Measurements from ENCODE around the gene POU6F1.

DNA sequence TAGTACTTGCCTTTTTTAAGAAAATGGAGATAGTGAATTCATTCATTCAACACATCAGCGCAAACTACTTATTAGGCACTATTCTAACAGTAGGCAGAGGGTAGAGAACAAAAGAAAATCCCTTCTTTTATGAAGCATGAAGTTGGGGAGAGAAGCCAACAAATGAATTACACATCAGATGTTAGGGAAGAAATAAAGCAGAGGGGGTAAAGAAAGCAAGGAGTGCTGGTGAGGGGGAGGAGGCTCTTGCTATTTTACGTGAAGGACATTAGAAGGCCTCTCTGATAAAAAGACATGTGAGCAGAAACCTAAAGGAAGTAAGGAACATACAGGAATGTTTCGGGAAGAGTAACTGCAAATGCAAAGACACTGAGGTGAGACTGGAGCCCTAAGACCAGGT lies 67.1 kb downstream of the POU6F1 start:
- TF ChIP-seq EZH2 (IDR thresholded peaks at IDR 0.05; ENCODE audit: insufficient read depth, poor library complexity, severe bottlenecking) (no peak), EZH2phosphoT487 (IDR thresholded peaks at IDR 0.05; ENCODE audit: insufficient read depth, low read depth) (no peak)

Data from GM23248 (cell line).